ENCODE results near the gene SETD9. TPM values are rescaled to one million over a fixed set of nuclear protein-coding genes. Genes with fewer than 3 reads are reported as not detected.

SETD9 gene
- total and polyA plus RNA-seq, 2 experiments from 2014 or later = 13.1 to 19.2 TPM

GRCh38 chr5:56898213-56898612, 11.2 kb upstream of the SETD9 start (continued):
- TF ChIP-seq ZNF331 (CRISPR knock-in tag; IDR thresholded peaks at IDR 0.05; ENCODE audit: low read depth) (no peak), POLR2AphosphoS5 (IDR thresholded peaks at IDR 0.05; ENCODE audit: low read depth) (no peak), STAT1 (IDR thresholded peaks at IDR 0.05; ENCODE audit: unreplicated experiment) (no peak), ZNF462 (CRISPR knock-in tag; IDR thresholded peaks at IDR 0.05) (no peak)

- Mint-ChIP-seq H3K4me1 (no peaks in the 10 kb centered on the region), H3K36me3 (ENCODE audit: low read depth) (0 out of 3 replicates have a peak, but pooled peaks cover 3% of the 10 kb centered on the region), H3K27ac (no peak overlapping the region), H3K4me3 (no peak overlapping the region), H3K27me3 (ENCODE audit: insufficient read depth, low read depth, poor library complexity) (no peaks in the 10 kb centered on the region), H3K9me3 (no peaks in the 10 kb centered on the region)
- Histone ChIP-seq H4K20me1 (replicated peaks; ENCODE audit: insufficient read depth) (no peaks in the 10 kb centered on the region), H3K4me2 (no peak overlapping the region), H3K4me3 (no peak overlapping the region), H3K4me1 (ENCODE audit: insufficient read depth) (no peaks in the 10 kb centered on the region), H3K36me3 (ENCODE audit: insufficient read depth) (no peaks in the 10 kb centered on the region), H3F3A (replicated peaks; ENCODE audit: low read depth) (no peaks in the 10 kb centered on the region), H2AFZ (0 out of 2 replicates have a peak overlapping the region, but pooled peaks have one; percentile 2), H3K27me3 (ENCODE audit: insufficient read depth) (no peaks in the 10 kb centered on the region), H3K79me2 (replicated peaks; ENCODE audit: insufficient read depth) (no peaks in the 10 kb centered on the region), H3K9me2 (ENCODE audit: insufficient read depth) (0 out of 2 replicates have a peak, but pooled peaks cover 3% of the 10 kb centered on the region), H3K27ac (ENCODE audit: low read depth) (no peak overlapping the region)
- ATAC-seq = no peak
- DNase-seq (ENCODE audit: low spot score) = no peak
- TF ChIP-seq EZH2phosphoT487 (IDR thresholded peaks at IDR 0.05; ENCODE audit: unreplicated experiment) = no peak
- no peak for TF ChIP-seq ZNF462 (CRISPR knock-in tag; IDR thresholded peaks at IDR 0.05)
- TF ChIP-seq ZNF331 (CRISPR knock-in tag; IDR thresholded peaks at IDR 0.05; ENCODE audit: low read depth) = no peak
- no peak for TF ChIP-seq CREB1 (CRISPR knock-in tag; IDR thresholded peaks at IDR 0.05; ENCODE audit: low read depth)
- no peak for TF ChIP-seq NANOG (IDR thresholded peaks at IDR 0.05; ENCODE audit: borderline replicate concordance)
Measured at GRCh38 chr5:56900395-56900794, 9.0 kb upstream of the SETD9 start.

All from GM23338 (cell line).